ENCODE measurements around the gene TCTN3. TPM values are rescaled to one million over a fixed set of nuclear protein-coding genes. Genes with fewer than 3 reads are reported as not detected.

TCTN3 gene, protein sequence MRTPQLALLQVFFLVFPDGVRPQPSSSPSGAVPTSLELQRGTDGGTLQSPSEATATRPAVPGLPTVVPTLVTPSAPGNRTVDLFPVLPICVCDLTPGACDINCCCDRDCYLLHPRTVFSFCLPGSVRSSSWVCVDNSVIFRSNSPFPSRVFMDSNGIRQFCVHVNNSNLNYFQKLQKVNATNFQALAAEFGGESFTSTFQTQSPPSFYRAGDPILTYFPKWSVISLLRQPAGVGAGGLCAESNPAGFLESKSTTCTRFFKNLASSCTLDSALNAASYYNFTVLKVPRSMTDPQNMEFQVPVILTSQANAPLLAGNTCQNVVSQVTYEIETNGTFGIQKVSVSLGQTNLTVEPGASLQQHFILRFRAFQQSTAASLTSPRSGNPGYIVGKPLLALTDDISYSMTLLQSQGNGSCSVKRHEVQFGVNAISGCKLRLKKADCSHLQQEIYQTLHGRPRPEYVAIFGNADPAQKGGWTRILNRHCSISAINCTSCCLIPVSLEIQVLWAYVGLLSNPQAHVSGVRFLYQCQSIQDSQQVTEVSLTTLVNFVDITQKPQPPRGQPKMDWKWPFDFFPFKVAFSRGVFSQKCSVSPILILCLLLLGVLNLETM
- 30.2 and 34.5 TPM in 2 replicates for total RNA-seq

GRCh38 chr10:95693668-95694534 lies at the start of gene TCTN3:
TCTN3 (minus strand) TSS chr10:95693927; CDS start chr10:95693899, 28 bp downstream.

DNA sequence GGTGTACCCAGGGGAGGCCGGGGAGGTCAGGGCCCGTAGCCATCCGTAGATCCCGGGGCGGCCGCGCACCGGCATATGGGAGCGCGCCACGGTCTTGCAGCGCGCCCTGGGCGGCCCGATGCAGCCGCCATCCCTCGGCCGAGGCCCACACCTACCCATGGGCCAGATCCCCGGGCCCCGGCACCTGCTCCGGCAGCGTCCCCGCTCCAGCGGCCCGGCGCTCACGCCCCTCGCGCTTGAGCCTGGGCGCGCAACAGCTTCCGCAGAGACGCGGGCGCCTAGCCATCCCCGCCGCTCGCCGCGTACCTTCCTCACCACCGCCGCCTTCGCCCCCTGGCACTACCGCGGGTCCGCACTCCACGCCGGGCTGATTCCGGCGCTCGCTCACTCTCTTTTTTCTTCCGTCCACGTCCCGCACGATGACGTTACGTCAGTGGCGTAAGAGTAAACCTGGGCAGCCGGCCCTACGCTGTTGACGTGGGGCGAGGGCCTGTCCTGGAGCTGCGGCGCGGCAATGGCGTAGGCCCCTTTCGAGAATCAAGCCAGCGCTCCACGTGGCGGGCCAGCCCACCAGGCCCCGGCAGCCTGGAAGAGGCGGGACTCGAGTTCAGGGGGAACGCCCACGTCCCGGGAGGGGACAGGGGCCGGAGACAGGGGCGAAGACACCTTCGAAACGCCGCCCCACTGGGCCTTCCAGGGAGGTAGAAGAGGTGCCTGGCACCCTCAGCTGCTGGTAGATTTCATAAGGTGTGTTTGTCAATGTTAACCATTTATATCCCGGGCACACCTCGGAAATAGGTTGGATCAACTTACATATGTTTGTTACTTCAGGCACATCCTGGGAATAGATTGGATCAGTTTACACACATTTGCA lies 37.2 kb downstream of the TCTN3 start, which contains the start of gene ALDH18A1:
Gene ALDH18A1, minus strand, starts transcription at position 421 of the 874 bp plus-strand sequence. CDS start 3,334 bp downstream, outside the sequence.

Other genes starting within 250 kb of the TCTN3 start
- 0.08 and 0.23 TPM in 2 replicates for gene SORBS1, start 132.6 kb downstream of the TCTN3 start, total RNA-seq
- gene ALDH18A1, start 37.2 kb downstream of the TCTN3 start, total RNA-seq = 51.9 and 62.7 TPM in 2 replicates
- not detected in 2 replicates for gene ENTPD1, start 62.2 kb upstream of the TCTN3 start, total RNA-seq
- gene CC2D2B, start 214.0 kb upstream of the TCTN3 start, total RNA-seq = not detected in 2 replicates